Measurements from ENCODE around the gene PTPN3.

Gene PTPN3

GRCh38 chr9:109421026-109421970, 76.8 kb downstream of the PTPN3 start:
- DNase-seq (ENCODE audit: low read depth) = no peak

- no peak for DNase-seq (ENCODE audit: low read depth)
Observed at GRCh38 chr9:109419531-109419930, 78.6 kb downstream of the PTPN3 start.

- DNase-seq (ENCODE audit: low read depth) = no peak
Observed at GRCh38 chr9:109418827-109419226, 79.3 kb downstream of the PTPN3 start.

- DNase-seq (ENCODE audit: low read depth) = no peak
Observed at GRCh38 chr9:109417585-109418544, 80.2 kb downstream of the PTPN3 start.

- no peak for DNase-seq (ENCODE audit: low read depth)
Observed at GRCh38 chr9:109417054-109417453, 81.1 kb downstream of the PTPN3 start.

- no peak for DNase-seq (ENCODE audit: low read depth)
Observed at GRCh38 chr9:109416135-109416706, 81.9 kb downstream of the PTPN3 start.

GRCh38 chr9:109414125-109414785, 83.9 kb downstream of the PTPN3 start:
- no peak for DNase-seq (ENCODE audit: low read depth)

- no peak for DNase-seq (ENCODE audit: low read depth)
Observed at GRCh38 chr9:109411798-109412352, 86.2 kb downstream of the PTPN3 start.

- DNase-seq (ENCODE audit: low read depth) = no peak
Observed at GRCh38 chr9:109411069-109411761, 86.9 kb downstream of the PTPN3 start.

- DNase-seq (ENCODE audit: low read depth) = no peak
Observed at GRCh38 chr9:109409773-109410397, 88.2 kb downstream of the PTPN3 start.

- no peak for DNase-seq (ENCODE audit: low read depth)
Observed at GRCh38 chr9:109408759-109409462, 89.2 kb downstream of the PTPN3 start.

GRCh38 chr9:109403766-109404320, 94.3 kb downstream of the PTPN3 start:
- DNase-seq (ENCODE audit: low read depth) = no peak

- DNase-seq (ENCODE audit: low read depth) = no peak
Observed at GRCh38 chr9:109403116-109403515, 95.0 kb downstream of the PTPN3 start.

- DNase-seq (ENCODE audit: low read depth) = no peak
Observed at GRCh38 chr9:109401990-109402318, 96.2 kb downstream of the PTPN3 start.

- DNase-seq (ENCODE audit: low read depth) = no peak
Observed at GRCh38 chr9:109401169-109401989, 96.7 kb downstream of the PTPN3 start.

- DNase-seq (ENCODE audit: low read depth) = no peak
Observed at GRCh38 chr9:109399258-109399767, 98.8 kb downstream of the PTPN3 start.

- no peak for DNase-seq (ENCODE audit: low read depth)
Observed at GRCh38 chr9:109391176-109391575, 106.9 kb downstream of the PTPN3 start.

- no peak for DNase-seq (ENCODE audit: low read depth)
Observed at GRCh38 chr9:109387856-109388255, 110.3 kb downstream of the PTPN3 start.
